Activated T-cell treated with anti-CD3 and anti-CD28 coated beads, Interleukin-2, amount 50 U/mL, for 4 hours (primary cell): ENCODE results near the gene PIGW. TPM values are rescaled to one million over a fixed set of nuclear protein-coding genes. Genes with fewer than 3 reads are reported as not detected.

Experiments used
- ATAC-seq, 2 donors: fragments of 200-7000 bp; cut with Tn5 transposase; one replicate each; pipeline ENCODE4 v1.10.0; 2021
- DNase-seq: peaks from one replicate; pipeline ENCODE4 v3.0.0-alpha.2; 2020
- H3K27me3 Mint-ChIP-seq: one replicate; pipeline ENCODE4 v1.8.0; 2021; ENCODE audit warnings: low read depth, mixed read lengths
- H3K36me3 Mint-ChIP-seq: one replicate; pipeline ENCODE4 v1.8.0; 2022; ENCODE audit warnings: mixed read lengths; ENCODE audit not compliant: insufficient read depth
- H3K4me1 Mint-ChIP-seq: one replicate; pipeline ENCODE4 v1.8.0; 2021; ENCODE audit warnings: low read depth, mixed read lengths
- H3K4me3 Mint-ChIP-seq: one replicate; pipeline ENCODE4 v1.8.0; 2021; ENCODE audit warnings: mild to moderate bottlenecking, moderate library complexity, mixed read lengths
- H3K9me3 Mint-ChIP-seq: one replicate; pipeline ENCODE4 v1.8.0; 2021; ENCODE audit warnings: mixed read lengths
- total RNA-seq, 3 donors: library from RNA; stranded (reverse); gene quantifications; one replicate each; pipeline ENCODE4 v1.2.1, GENCODE V29; 2021

Gene PIGW
- total RNA-seq, 3 donors from 2014 or later, result 34.7 to 45.9 (median 38.0) TPM

DNA sequence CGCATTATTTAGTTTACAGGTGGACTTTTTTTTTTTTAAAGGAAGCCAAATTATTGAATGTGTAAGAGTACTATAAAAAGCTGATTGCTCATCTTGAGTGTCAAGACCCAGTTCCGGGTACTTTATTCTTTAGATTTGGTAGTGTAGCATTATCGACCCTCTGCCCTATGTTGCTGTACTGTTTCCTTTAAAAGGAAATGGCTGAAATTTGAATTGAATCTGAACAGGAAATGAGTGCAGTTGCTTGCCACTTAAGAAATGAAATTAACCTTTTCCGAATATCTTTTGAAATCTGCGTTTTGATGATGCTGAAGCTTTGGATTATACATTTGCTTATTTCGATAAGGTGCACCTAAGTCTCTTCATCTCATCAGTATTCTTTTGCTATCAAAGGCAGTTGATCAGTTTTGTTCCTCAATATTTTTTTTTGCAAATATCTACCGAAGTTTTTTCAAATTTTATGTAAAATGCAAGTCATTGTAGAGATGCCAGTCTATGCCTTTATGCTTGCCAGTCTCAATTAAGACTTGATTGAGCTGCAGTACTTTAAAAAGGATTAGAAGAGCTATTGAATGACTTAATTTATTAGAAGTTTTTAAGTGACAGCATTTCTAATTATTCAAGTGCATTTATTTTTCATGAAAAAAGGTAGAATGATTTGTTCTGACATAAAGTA lies 11.8 kb downstream of the PIGW start:
- Mint-ChIP-seq H3K27me3 (no peaks in the 10 kb centered on the region), H3K9me3 (no peaks in the 10 kb centered on the region), H3K4me1 (peaks cover 53% of the 10 kb centered on the region), H3K4me3 (peak overlapping the region; percentile 92), H3K36me3 (peaks cover 14% of the 10 kb centered on the region)
- DNase-seq (no peak), ATAC-seq (no peak)

DNA sequence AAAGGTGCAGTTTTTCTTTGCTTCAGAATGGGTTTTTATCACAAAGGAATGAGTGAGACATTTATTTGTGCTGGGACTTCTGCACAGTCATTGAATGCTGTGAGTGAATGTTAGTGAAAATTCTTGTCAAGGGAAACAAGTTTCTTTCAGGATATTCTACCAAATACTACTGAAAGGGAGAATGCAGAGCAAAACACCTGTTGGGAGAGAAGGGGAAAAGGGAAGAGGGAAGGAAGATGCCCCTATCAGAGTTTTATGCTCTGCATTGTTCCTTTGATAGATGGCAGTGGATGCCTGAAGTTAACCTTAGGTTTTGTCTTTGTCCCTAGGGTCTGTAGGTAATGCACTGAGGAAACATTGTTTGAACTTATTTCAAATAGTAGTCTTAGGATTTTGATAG lies 13.0 kb downstream of the PIGW start:
- ATAC-seq (no peak), DNase-seq (no peak)
- Mint-ChIP-seq H3K27me3 (no peaks in the 10 kb centered on the region), H3K4me3 (peak overlapping the region; percentile 62), H3K36me3 (peaks cover 14% of the 10 kb centered on the region), H3K4me1 (peaks cover 63% of the 10 kb centered on the region), H3K9me3 (no peaks in the 10 kb centered on the region)

DNA sequence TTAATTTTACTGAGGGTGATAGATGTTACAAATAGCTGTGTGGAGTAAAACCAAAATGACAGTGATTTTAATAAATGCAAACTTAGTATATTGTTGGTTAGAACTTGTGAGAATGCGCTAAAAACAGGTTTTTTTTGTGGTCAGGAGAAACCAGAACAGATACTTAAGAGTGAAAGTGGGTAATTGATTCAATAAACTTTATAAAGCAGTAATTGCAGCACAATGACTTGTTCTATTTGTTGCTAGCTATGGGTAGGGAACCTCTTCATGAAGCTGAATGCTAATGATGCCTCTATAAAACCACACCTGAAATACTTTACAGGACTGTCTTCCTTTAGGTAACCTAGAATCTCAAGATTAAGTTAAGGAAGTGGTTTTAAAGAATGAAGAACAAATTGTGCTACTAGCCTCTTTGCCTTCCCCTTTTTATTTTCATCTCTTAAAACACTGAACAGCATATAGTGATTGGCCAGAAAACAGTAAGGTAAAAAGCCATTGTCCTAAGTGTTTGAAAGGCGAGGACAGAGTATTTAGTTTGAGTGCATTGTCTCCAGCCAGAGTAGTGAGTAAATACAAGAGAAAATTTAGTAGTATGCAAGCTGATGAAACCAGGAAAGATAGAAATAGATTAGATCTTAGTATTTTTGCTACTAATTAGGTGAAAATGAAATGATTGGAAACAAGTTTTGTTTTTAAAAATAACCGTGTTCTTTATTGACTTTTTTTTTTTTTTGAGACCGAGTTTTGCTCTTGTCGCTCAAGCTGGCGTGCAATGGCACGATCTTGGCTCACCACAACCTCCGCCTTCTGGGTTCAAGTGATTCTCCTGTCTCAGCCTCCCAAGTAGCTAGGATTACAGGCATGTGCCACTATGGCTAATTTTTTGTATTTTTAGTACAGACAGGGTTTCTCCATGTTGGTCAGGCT lies 16.0 kb downstream of the PIGW start:
- H3K9me3 Mint-ChIP-seq, result no peaks in the 10 kb centered on the region
- no peak for DNase-seq
- H3K36me3 Mint-ChIP-seq, result peaks cover 20% of the 10 kb centered on the region
- H3K4me1 Mint-ChIP-seq, result peaks cover 75% of the 10 kb centered on the region
- peak overlapping the region; percentile 30 for H3K4me3 Mint-ChIP-seq
- no peaks in the 10 kb centered on the region for H3K27me3 Mint-ChIP-seq
- peak; percentile 42 for ATAC-seq

DNA sequence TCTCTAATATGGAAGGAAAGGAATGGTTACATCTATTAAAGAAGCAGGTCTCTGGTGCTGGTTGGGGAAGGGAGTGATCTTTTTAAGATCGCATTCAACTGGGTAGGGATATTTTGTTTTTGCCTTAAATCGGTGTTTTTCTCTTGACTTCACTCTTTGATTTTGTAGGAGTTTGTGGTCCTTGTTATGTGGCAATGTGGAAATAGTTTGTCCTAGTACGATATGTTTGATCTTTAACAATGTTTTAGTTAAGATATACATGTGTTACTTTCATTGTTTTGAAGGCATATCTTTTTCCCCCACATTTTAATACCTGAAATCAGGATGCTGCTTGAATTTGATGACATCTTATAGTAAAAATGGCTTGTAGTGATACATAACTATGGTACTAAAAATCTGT lies 18.7 kb downstream of the PIGW start:
- DNase-seq (no peak), ATAC-seq (no peak)
- peaks cover 28% of the 10 kb centered on the region for H3K36me3 Mint-ChIP-seq
- no peaks in the 10 kb centered on the region for H3K9me3 Mint-ChIP-seq
- H3K27me3 Mint-ChIP-seq, result no peaks in the 10 kb centered on the region
- H3K4me3 Mint-ChIP-seq, result peak overlapping the region; percentile 3
- H3K4me1 Mint-ChIP-seq, result peaks cover 64% of the 10 kb centered on the region

DNA sequence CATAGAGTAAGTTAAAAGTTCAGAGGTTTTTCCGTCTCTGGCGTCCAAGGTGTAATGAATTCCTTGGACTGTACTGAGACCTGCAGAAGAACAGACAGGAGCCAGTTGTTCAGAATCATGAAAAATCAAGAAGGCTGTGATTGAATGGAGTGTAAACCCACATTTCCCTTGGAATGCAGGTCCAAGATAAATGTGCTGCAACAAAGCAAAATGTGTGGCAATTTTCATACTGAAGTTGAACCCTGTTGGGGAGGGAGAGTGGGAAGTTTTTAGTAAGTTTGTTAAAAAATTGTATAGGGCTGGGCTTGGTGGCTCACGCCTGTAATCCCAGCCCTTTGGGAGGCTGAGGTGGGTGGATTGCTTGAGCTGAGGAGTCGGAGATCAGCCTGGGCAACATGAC lies 31.3 kb downstream of the PIGW start:
- no peaks in the 10 kb centered on the region for H3K27me3 Mint-ChIP-seq
- ATAC-seq, result no peak
- no peak overlapping the region for H3K4me3 Mint-ChIP-seq
- H3K4me1 Mint-ChIP-seq, result peaks cover 18% of the 10 kb centered on the region
- no peaks in the 10 kb centered on the region for H3K9me3 Mint-ChIP-seq
- peaks cover 28% of the 10 kb centered on the region for H3K36me3 Mint-ChIP-seq
- no peak for DNase-seq

DNA sequence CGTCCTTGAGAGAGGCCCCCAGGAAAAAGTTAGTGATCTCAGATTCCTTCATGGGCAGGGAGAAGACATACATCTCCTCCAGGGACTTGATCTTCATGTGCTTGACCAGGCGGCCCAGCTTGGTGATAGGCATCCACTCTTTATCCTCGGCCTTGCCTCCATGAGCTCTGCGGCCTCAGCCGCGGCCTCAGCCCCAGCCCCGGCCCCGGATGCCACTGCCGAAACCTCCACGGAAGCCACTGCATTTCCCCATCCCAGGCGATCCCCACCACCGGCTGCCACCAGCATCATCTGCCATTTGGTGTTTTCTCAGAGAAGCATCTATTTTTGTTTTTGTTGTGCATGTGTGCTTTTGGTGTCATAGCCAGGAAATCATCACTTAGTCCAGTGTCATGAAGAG lies 40.2 kb downstream of the PIGW start:
- H3K4me3 Mint-ChIP-seq, result no peak overlapping the region
- H3K36me3 Mint-ChIP-seq, result peaks cover 27% of the 10 kb centered on the region
- no peaks in the 10 kb centered on the region for H3K27me3 Mint-ChIP-seq

DNA sequence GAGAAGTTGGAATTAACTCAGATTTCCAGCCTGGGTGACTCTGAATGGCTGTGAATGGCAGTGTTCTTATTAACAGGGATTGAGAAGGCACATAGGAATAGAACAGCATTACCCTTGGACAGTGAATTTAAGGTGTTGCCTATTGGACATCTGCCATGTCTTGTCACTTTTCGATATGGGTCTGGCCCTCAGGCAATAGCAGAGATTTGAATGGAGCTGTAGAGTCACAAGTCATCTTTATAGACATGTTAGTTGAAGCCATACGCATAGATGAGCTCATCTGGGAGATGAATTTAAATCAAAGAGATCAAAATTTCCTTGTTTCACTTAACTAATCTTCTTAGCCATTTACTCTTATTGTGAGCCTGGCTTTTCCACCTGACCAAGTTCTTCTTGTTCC lies 42.0 kb downstream of the PIGW start:
- H3K4me1 Mint-ChIP-seq, result peaks cover 13% of the 10 kb centered on the region
- H3K27me3 Mint-ChIP-seq, result no peaks in the 10 kb centered on the region
- H3K36me3 Mint-ChIP-seq, result peaks cover 31% of the 10 kb centered on the region
- no peaks in the 10 kb centered on the region for H3K9me3 Mint-ChIP-seq
- DNase-seq, result no peak
- ATAC-seq, result no peak
- H3K4me3 Mint-ChIP-seq, result no peak overlapping the region

More for the DNA sequence above, 40.2 kb downstream of the PIGW start:
- ATAC-seq (no peak), DNase-seq (no peak)
- Mint-ChIP-seq H3K9me3 (no peaks in the 10 kb centered on the region), H3K4me1 (peaks cover 13% of the 10 kb centered on the region)

DNA sequence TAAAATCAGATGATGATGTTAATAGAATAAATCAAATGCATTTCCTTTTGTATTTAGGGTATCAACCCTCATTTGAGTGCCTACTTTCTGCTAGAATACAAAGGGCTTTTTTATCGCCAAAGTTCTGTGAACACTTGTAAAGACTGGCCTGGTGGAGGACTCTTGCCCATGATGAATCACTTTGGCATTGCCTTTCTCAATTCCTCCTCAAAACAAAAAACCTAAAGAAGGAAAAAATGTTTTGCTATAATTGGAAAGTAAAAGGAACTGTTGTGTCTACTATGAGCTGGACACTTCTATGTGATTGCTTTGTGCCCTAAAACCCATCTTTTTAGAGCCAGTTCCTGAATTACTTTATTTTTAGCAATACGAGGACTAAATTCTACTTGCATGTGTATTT lies 43.9 kb downstream of the PIGW start:
- H3K9me3 Mint-ChIP-seq, result no peaks in the 10 kb centered on the region
- ATAC-seq (no peak), DNase-seq (no peak)
- no peak overlapping the region for H3K4me3 Mint-ChIP-seq
- peaks cover 27% of the 10 kb centered on the region for H3K36me3 Mint-ChIP-seq
- H3K4me1 Mint-ChIP-seq, result peaks cover 5% of the 10 kb centered on the region
- no peaks in the 10 kb centered on the region for H3K27me3 Mint-ChIP-seq

DNA sequence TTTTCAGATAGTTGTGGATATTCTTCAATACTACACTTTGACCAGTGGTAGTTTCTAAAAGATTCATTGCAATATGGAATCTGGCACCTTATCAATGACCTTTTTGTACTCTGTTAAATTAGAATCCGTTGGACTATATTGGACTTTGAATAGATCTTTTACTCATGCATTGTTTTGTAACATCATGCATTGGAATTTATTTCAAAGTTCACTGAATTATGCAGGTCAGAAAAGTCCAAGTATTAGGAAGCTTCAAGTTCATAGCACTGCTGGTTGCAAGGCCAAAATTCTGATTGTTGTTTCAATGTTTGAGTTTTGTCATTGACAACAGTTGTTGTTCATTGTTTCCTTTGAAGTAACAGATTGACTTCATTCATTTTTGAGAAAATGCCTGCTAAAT lies 49.0 kb downstream of the PIGW start:
- no peak for DNase-seq
- Mint-ChIP-seq H3K9me3 (no peaks in the 10 kb centered on the region), H3K27me3 (no peaks in the 10 kb centered on the region), H3K4me3 (no peak overlapping the region), H3K4me1 (no peaks in the 10 kb centered on the region), H3K36me3 (peaks cover 29% of the 10 kb centered on the region)
- ATAC-seq, result no peak

DNA sequence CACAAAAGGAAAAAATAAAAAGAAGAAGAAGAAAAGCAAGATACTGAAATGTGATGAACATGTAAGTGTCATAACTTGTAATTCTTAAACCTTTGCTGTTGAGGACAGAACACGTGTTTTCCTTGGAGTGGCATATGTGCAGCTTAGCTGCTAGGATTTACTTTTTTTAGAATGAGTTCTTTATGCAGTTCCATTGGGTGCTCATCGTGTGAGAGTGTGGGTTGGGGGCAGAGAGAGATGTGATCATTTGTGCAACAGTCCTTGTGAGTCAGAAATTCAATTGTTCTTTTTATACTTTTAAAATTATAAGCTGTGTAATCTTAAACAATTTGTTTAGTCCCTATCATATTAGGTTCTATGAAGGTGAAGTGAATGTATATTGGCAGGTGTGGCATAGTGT lies 51.4 kb downstream of the PIGW start:
- H3K4me3 Mint-ChIP-seq, result no peak overlapping the region
- ATAC-seq, result no peak
- H3K9me3 Mint-ChIP-seq, result no peaks in the 10 kb centered on the region
- peaks cover 21% of the 10 kb centered on the region for H3K36me3 Mint-ChIP-seq
- H3K4me1 Mint-ChIP-seq, result peaks cover 1% of the 10 kb centered on the region
- no peaks in the 10 kb centered on the region for H3K27me3 Mint-ChIP-seq
- DNase-seq, result no peak

Other genes with a start within 250 kb of the PIGW start
- gene TBC1D3G, start 211.1 kb upstream of the PIGW start, total RNA-seq, result not detected
- gene TBC1D3H, start 146.6 kb upstream of the PIGW start, total RNA-seq, result not detected
- gene ZNHIT3, start 48.3 kb upstream of the PIGW start, total RNA-seq, result 10 to 100 TPM; 46.7 to 59.0 (median 50.8) TPM
- 100 to 1,000 TPM; 138 to 153 (median 151) TPM for gene MYO19, start 119 bp upstream of the PIGW start, total RNA-seq
- gene GGNBP2, start 9.9 kb downstream of the PIGW start, total RNA-seq, result 10 to 100 TPM; 49.7 to 59.0 (median 51.5) TPM
- 10 to 100 TPM; 11.6 to 13.0 (median 12.0) TPM for gene DHRS11, start 56.9 kb downstream of the PIGW start, total RNA-seq
- 10 to 100 TPM; 17.2 to 23.8 (median 22.4) TPM for gene MRM1, start 66.6 kb downstream of the PIGW start, total RNA-seq